Large intestine (tissue), 3 donors: Measurements from ENCODE around the gene NES. TPM values are rescaled to one million over a fixed set of nuclear protein-coding genes. Genes with fewer than 3 reads are reported as not detected.
A peak's percentile ranks its signal among the peaks of the same experiment; 100 is the strongest.

Experiments used
- DNase-seq, 2 donors: peaks; one replicate each; pipeline versions ENCODE4 v3.0.0 to v3.0.0-alpha.2; 2013
- H3K27ac ChIP-seq: one replicate; pipeline ENCODE4 v1.5.1; 2013; ENCODE audit warnings: low read length
- H3K27me3 ChIP-seq: 2 replicates; pipeline ENCODE4 v1.6.1; 2013; ENCODE audit warnings: low read length; ENCODE audit not compliant: control insufficient read depth, insufficient read depth
- H3K36me3 ChIP-seq: 2 replicates; pipeline ENCODE4 v1.6.1; 2013; ENCODE audit warnings: low read length; ENCODE audit not compliant: control insufficient read depth, insufficient read depth
- H3K4me1 ChIP-seq: one replicate; pipeline ENCODE4 v1.6.1; 2013; ENCODE audit warnings: low read length; ENCODE audit not compliant: control insufficient read depth, insufficient read depth
- H3K4me3 ChIP-seq: one replicate; pipeline ENCODE4 v1.5.1; 2013; ENCODE audit warnings: low read length
- H3K9me3 ChIP-seq: one replicate; pipeline ENCODE4 v1.6.1; 2013; ENCODE audit warnings: mild to moderate bottlenecking, low read depth, low read length, moderate library complexity; ENCODE audit not compliant: control insufficient read depth
- WGBS: methylation state at CpG from one replicate; pipeline ENCODE4 v1.1.5; 2013; ENCODE audit warnings: low lambda C conversion rate; ENCODE audit not compliant: insufficient coverage; 5-methylcytosine and 5-hydroxymethylcytosine counted together
- polyA plus RNA-seq: library from polyadenylated mRNA; unstranded; fragments of 120-200 nt; gene quantifications from one replicate; pipeline ENCODE4 v1.2.1, GENCODE V29; 2013

Gene NES
- polyA plus RNA-seq, 1 donor, result 26.5 TPM

- no CpG with 5 or more reads among the region's 5 CpGs for WGBS
- no peak for DNase-seq
- H3K4me1 ChIP-seq, result peaks cover 25% of the 10 kb centered on the region
- H3K4me3 ChIP-seq, result no peak overlapping the region
- H3K27me3 ChIP-seq, result no peaks in the 10 kb centered on the region
- no peaks in the 10 kb centered on the region for H3K9me3 ChIP-seq
- peaks cover 13% of the 10 kb centered on the region for H3K36me3 ChIP-seq
- H3K27ac ChIP-seq, result no peak overlapping the region
Measured at GRCh38 chr1:156669794-156670193, 7.4 kb downstream of the NES start.

- no peak for DNase-seq
- Histone ChIP-seq H3K4me1 (peaks cover 31% of the 10 kb centered on the region), H3K36me3 (peaks cover 7% of the 10 kb centered on the region), H3K4me3 (no peak overlapping the region), H3K27me3 (no peaks in the 10 kb centered on the region), H3K9me3 (no peaks in the 10 kb centered on the region), H3K27ac (no peak overlapping the region)
- WGBS, result 80% methylated on average over 1 of the region's 17 CpGs
Measured at GRCh38 chr1:156668801-156669637, 8.2 kb downstream of the NES start.

GRCh38 chr1:156667968-156668709, 9.1 kb downstream of the NES start:
- peaks cover 30% of the 10 kb centered on the region for H3K4me1 ChIP-seq
- DNase-seq, result no peak
- no peaks in the 10 kb centered on the region for H3K9me3 ChIP-seq
- peak overlapping the region; percentile 67 for H3K27ac ChIP-seq
- H3K27me3 ChIP-seq, result no peaks in the 10 kb centered on the region
- WGBS, result no CpG with 5 or more reads among the region's 9 CpGs
- no peak overlapping the region for H3K4me3 ChIP-seq
- H3K36me3 ChIP-seq, result peaks cover 7% of the 10 kb centered on the region

GRCh38 chr1:156667610-156667967, 9.6 kb downstream of the NES start:
- Histone ChIP-seq H3K9me3 (no peaks in the 10 kb centered on the region), H3K27me3 (no peaks in the 10 kb centered on the region), H3K4me3 (no peak overlapping the region), H3K4me1 (peaks cover 34% of the 10 kb centered on the region), H3K36me3 (peaks cover 3% of the 10 kb centered on the region), H3K27ac (peak overlapping the region; percentile 67)
- DNase-seq, result peak in 1 of 2 donors; percentile 38
- WGBS, result no CpG with 5 or more reads among the region's 5 CpGs

GRCh38 chr1:156666862-156667609, 10.2 kb downstream of the NES start:
- H3K27ac ChIP-seq, result peak overlapping the region; percentile 36
- no peaks in the 10 kb centered on the region for H3K27me3 ChIP-seq
- peaks cover 3% of the 10 kb centered on the region for H3K36me3 ChIP-seq
- DNase-seq, result no peak
- no peak overlapping the region for H3K4me3 ChIP-seq
- peaks cover 39% of the 10 kb centered on the region for H3K4me1 ChIP-seq
- no peaks in the 10 kb centered on the region for H3K9me3 ChIP-seq
- no CpG with 5 or more reads among the region's 9 CpGs for WGBS

GRCh38 chr1:156665539-156665938, 11.7 kb downstream of the NES start:
- no peaks in the 10 kb centered on the region for H3K9me3 ChIP-seq
- H3K27ac ChIP-seq, result peak overlapping the region; percentile 41
- peaks cover 51% of the 10 kb centered on the region for H3K4me1 ChIP-seq
- no peaks in the 10 kb centered on the region for H3K27me3 ChIP-seq
- H3K36me3 ChIP-seq, result no peaks in the 10 kb centered on the region
- WGBS, result 50% methylated on average over 2 of the region's 3 CpGs
- no peak overlapping the region for H3K4me3 ChIP-seq
- DNase-seq, result no peak

- Histone ChIP-seq H3K27me3 (no peaks in the 10 kb centered on the region), H3K36me3 (no peaks in the 10 kb centered on the region), H3K9me3 (no peaks in the 10 kb centered on the region), H3K27ac (peak overlapping the region; percentile 55), H3K4me1 (peaks cover 56% of the 10 kb centered on the region), H3K4me3 (no peak overlapping the region)
- peak; percentile 74 to 85 for DNase-seq
- no CpG with 5 or more reads among the region's 16 CpGs for WGBS
Measured at GRCh38 chr1:156664767-156665411, 12.3 kb downstream of the NES start.

- Histone ChIP-seq H3K4me3 (no peak overlapping the region), H3K27ac (peak overlapping the region; percentile 55), H3K36me3 (no peaks in the 10 kb centered on the region), H3K4me1 (peaks cover 62% of the 10 kb centered on the region), H3K27me3 (no peaks in the 10 kb centered on the region), H3K9me3 (no peaks in the 10 kb centered on the region)
- peak in 1 of 2 donors; percentile 38 for DNase-seq
- WGBS, result 40% methylated on average over 2 of the region's 5 CpGs
Measured at GRCh38 chr1:156664046-156664766, 13.0 kb downstream of the NES start.

GRCh38 chr1:156663178-156663577, 14.0 kb downstream of the NES start:
- WGBS, result no CpG with 5 or more reads among the region's 5 CpGs
- Histone ChIP-seq H3K27ac (peak overlapping the region; percentile 18), H3K27me3 (no peaks in the 10 kb centered on the region), H3K4me1 (peaks cover 64% of the 10 kb centered on the region), H3K9me3 (no peaks in the 10 kb centered on the region), H3K4me3 (no peak overlapping the region), H3K36me3 (no peaks in the 10 kb centered on the region)
- DNase-seq, result peak in 1 of 2 donors; percentile 47
